Activated T-helper 2 cell treated with anti-CD3 and anti-CD28 coated beads, Interferon-gamma antibody, Interleukin-2, Interleukin-4, amounts not matched to agents 10 μg/mL and 5 μg/mL and 100 μg/mL, durations not matched to agents 14 hours and 24 hours and 36 hours (primary cell): ENCODE data around the gene IQSEC1. TPM values are rescaled to one million over a fixed set of nuclear protein-coding genes. Genes with fewer than 3 reads are reported as not detected.

Source experiments
- DNase-seq: peaks from one replicate; pipeline ENCODE4 v3.0.0; 2021; ENCODE audit warnings: low spot score
- H3K27ac Mint-ChIP-seq: one replicate; pipeline ENCODE4 v1.8.0; 2021; ENCODE audit warnings: mixed read lengths
- H3K27me3 Mint-ChIP-seq: one replicate; pipeline ENCODE4 v1.8.0; 2021; ENCODE audit warnings: low read depth, mixed read lengths
- H3K36me3 Mint-ChIP-seq: one replicate; pipeline ENCODE4 v1.8.0; 2021; ENCODE audit warnings: low read depth, mixed read lengths
- H3K4me1 Mint-ChIP-seq: one replicate; pipeline ENCODE4 v1.8.0; 2021; ENCODE audit warnings: low read depth, mixed read lengths
- H3K4me3 Mint-ChIP-seq: one replicate; pipeline ENCODE4 v1.8.0; 2021; ENCODE audit warnings: low read depth, mild to moderate bottlenecking, moderate library complexity, mixed read lengths
- H3K9me3 Mint-ChIP-seq: one replicate; pipeline ENCODE4 v1.8.0; 2021; ENCODE audit warnings: mixed read lengths
- intact Hi-C: fragments of 100-400 bp; cut with micrococcal nuclease; formaldehyde crosslinking; loops from one replicate; pipeline ENCODE4 v1.15.1; 2023
- total RNA-seq: library from RNA; stranded (reverse); gene quantifications from 2 replicates; pipeline ENCODE4 v1.2.3, GENCODE V29; 2022

The IQSEC1 gene
- total RNA-seq, 1 donor from 2014 or later: 28.1 TPM

DNA sequence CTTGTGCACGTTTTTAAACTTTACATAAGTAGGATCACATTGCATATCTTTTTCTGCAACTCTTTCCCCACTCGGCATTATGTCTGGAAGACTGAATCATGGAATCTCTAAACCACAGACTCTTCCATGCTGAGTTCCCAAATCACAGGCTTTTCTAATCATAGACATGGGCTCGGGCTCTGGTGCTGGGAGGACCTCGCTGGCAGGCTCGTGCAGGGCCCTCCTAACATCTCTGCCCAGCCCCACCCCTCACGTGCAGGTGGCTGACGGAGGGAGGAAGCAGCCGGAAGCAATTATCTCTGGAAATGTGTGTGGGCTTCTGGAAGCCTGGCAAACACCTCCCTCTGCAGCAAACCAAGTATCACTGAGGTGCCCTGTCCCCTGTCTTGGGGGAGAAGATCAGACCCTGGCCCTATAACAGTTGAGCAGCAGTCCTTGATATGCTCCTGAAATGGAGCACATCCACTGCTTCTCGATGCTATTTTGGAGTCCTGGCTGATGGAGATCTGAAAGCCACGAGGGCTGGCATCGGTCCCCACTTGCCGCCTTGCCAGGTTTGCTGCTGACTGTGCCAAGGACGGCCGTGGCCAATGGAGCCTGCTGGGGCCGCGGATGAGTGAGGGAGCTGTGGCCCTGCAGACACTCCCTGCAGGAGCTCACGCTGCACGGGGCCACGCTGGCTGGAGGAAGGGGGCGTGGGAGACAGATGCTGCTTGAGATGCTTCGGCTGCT is 4.4 kb upstream of the IQSEC1 start:
- no peak overlapping the region for H3K27ac Mint-ChIP-seq
- intact Hi-C loops: no loop called here
- DNase-seq: no peak
- H3K27me3 Mint-ChIP-seq: peaks cover 36% of the 10 kb centered on the region
- no peaks in the 10 kb centered on the region for H3K36me3 Mint-ChIP-seq
- H3K4me3 Mint-ChIP-seq: no peak overlapping the region
- H3K9me3 Mint-ChIP-seq: no peaks in the 10 kb centered on the region
- H3K4me1 Mint-ChIP-seq: peaks cover 12% of the 10 kb centered on the region

DNA sequence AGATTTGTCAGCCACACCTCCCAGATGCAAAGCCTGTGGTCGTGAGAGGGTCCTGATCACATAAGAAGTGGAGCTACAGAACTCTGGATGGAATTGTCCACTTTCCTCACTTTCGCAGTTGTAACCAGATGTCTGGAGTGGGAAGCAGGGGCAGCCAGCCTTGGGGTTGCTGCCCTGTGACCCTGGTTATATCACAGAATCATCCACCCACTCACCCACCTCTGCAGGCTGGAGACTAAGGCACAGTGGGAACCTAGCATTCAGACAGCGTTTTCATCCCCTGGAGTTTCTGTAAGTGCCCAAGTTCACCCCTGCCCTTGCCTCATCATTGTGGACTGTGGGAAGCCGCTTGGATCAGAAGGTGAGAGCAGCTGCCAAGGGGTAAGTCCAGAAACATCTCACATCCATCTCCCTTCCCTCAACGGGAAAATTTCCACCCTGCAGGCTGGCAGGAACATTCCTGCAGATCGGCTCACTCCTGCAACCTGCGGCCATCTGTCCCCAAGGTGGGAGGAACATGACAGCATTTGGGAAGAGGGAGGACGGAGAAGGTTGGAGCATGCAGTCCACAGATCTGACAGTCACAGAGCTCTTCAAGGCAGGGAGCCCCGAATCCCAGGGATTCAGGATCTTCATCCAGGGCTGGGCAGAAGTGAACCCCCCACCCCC is 2.9 kb upstream of the IQSEC1 start:
- Mint-ChIP-seq H3K4me1 (peaks cover 15% of the 10 kb centered on the region), H3K27me3 (peaks cover 36% of the 10 kb centered on the region), H3K4me3 (no peak overlapping the region), H3K9me3 (no peaks in the 10 kb centered on the region), H3K36me3 (no peaks in the 10 kb centered on the region), H3K27ac (no peak overlapping the region)
- intact Hi-C loops: no loop called here
- DNase-seq: no peak

GRCh38 chr3:13075318-13075717 is 2.1 kb upstream of the IQSEC1 start:
- peaks cover 22% of the 10 kb centered on the region for H3K4me1 Mint-ChIP-seq
- H3K9me3 Mint-ChIP-seq: no peaks in the 10 kb centered on the region
- H3K36me3 Mint-ChIP-seq: no peaks in the 10 kb centered on the region
- peaks cover 36% of the 10 kb centered on the region for H3K27me3 Mint-ChIP-seq
- no peak overlapping the region for H3K4me3 Mint-ChIP-seq
- no peak for DNase-seq
- intact Hi-C loops: no loop called here
- no peak overlapping the region for H3K27ac Mint-ChIP-seq

GRCh38 chr3:13074006-13074375 is 762 bp upstream of the IQSEC1 start:
- Mint-ChIP-seq H3K27me3 (peaks cover 30% of the 10 kb centered on the region), H3K27ac (no peak overlapping the region), H3K36me3 (no peaks in the 10 kb centered on the region), H3K9me3 (no peaks in the 10 kb centered on the region), H3K4me3 (peak overlapping the region; percentile 45), H3K4me1 (peaks cover 35% of the 10 kb centered on the region)
- no peak for DNase-seq
- intact Hi-C loops: no loop called here

GRCh38 chr3:13072600-13073325 is 466 bp downstream of the IQSEC1 start:
- Mint-ChIP-seq H3K9me3 (no peaks in the 10 kb centered on the region), H3K27me3 (peaks cover 30% of the 10 kb centered on the region), H3K27ac (peak overlapping the region; percentile 69), H3K4me1 (peaks cover 36% of the 10 kb centered on the region), H3K4me3 (peak overlapping the region; percentile 85), H3K36me3 (no peaks in the 10 kb centered on the region)
- no peak for DNase-seq
- intact Hi-C loops: no loop called here

DNA sequence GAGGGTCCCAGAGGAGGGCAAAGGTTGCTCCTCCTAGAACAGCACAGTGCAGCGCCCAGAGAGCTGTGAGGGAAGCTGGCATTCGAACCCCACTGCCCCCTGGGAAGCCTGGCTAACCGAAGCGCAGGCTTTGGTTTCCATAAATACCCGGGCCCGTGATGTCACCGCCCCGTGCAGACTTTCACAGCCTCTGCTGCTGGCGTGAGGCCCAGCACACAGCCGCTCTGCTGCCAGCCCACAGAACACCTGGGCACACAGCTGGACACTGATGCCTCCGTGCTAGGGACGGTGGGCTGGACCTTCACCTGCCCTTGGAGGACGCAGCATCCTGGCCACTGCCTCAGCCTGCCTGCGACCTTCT is 1.0 kb downstream of the IQSEC1 start:
- peaks cover 37% of the 10 kb centered on the region for H3K4me1 Mint-ChIP-seq
- peaks cover 27% of the 10 kb centered on the region for H3K27me3 Mint-ChIP-seq
- DNase-seq: no peak
- no peaks in the 10 kb centered on the region for H3K36me3 Mint-ChIP-seq
- peak overlapping the region; percentile 85 for H3K4me3 Mint-ChIP-seq
- no peak overlapping the region for H3K27ac Mint-ChIP-seq
- no peaks in the 10 kb centered on the region for H3K9me3 Mint-ChIP-seq
- intact Hi-C loops: no loop called here

DNA sequence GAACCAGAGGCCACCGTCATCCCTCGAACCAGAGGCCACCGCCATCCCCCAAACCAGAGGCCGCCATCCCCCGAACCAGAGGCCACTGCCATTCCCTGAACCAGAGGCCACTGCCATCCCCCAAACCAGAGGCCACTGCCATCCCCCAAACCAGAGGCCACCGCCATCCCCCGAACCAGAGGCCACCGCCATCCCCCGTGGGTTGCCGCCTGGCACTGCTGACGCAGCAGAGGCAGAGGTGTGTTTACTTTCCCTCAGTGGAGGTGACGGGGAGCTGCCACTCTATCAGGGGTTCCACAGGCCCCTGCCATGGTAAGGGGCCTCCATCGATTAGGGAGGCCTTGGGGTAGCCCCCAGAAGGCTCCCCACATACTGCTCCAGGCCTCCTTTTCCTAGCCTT is 1.5 kb downstream of the IQSEC1 start:
- H3K27ac Mint-ChIP-seq: no peak overlapping the region
- peaks cover 26% of the 10 kb centered on the region for H3K27me3 Mint-ChIP-seq
- DNase-seq: no peak
- no peaks in the 10 kb centered on the region for H3K36me3 Mint-ChIP-seq
- H3K4me1 Mint-ChIP-seq: peaks cover 39% of the 10 kb centered on the region
- intact Hi-C loops: no loop called here
- no peaks in the 10 kb centered on the region for H3K9me3 Mint-ChIP-seq
- peak overlapping the region; percentile 1 for H3K4me3 Mint-ChIP-seq

GRCh38 chr3:13070391-13071070 is 2.7 kb downstream of the IQSEC1 start:
- Mint-ChIP-seq H3K27ac (peak overlapping the region; percentile 87), H3K36me3 (no peaks in the 10 kb centered on the region), H3K9me3 (no peaks in the 10 kb centered on the region), H3K27me3 (peaks cover 18% of the 10 kb centered on the region), H3K4me3 (peak overlapping the region; percentile 6), H3K4me1 (peaks cover 42% of the 10 kb centered on the region)
- no peak for DNase-seq
- intact Hi-C loops: no loop called here

DNA sequence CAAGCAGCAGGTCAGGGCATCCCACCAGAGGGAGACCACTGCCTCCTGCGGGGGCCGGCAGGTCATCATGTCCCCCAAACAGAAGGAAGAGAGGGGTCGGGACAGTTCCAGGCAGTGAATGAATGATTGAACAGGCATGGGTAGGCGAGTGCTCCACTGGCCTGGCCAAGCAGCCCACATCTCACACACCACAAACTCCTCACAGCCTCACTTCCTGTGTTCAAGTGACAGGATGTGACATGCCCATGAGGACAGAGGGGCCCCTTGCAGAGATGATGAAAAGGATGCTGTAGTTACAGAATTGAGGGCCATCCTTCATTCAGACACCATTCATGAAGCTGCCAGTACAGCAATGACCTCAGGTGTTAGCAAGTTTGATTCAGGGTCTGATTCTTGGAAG is 3.7 kb downstream of the IQSEC1 start:
- Mint-ChIP-seq H3K9me3 (no peaks in the 10 kb centered on the region), H3K4me1 (peaks cover 44% of the 10 kb centered on the region), H3K27ac (peak overlapping the region; percentile 87), H3K27me3 (peaks cover 8% of the 10 kb centered on the region), H3K4me3 (peak overlapping the region; percentile 13), H3K36me3 (no peaks in the 10 kb centered on the region)
- DNase-seq: peak; percentile 59
- intact Hi-C loops: loop anchor here (1.0 kb wide), 1 partner anchor 57 kb away; no protein-coding TSS in a partner anchor

DNA sequence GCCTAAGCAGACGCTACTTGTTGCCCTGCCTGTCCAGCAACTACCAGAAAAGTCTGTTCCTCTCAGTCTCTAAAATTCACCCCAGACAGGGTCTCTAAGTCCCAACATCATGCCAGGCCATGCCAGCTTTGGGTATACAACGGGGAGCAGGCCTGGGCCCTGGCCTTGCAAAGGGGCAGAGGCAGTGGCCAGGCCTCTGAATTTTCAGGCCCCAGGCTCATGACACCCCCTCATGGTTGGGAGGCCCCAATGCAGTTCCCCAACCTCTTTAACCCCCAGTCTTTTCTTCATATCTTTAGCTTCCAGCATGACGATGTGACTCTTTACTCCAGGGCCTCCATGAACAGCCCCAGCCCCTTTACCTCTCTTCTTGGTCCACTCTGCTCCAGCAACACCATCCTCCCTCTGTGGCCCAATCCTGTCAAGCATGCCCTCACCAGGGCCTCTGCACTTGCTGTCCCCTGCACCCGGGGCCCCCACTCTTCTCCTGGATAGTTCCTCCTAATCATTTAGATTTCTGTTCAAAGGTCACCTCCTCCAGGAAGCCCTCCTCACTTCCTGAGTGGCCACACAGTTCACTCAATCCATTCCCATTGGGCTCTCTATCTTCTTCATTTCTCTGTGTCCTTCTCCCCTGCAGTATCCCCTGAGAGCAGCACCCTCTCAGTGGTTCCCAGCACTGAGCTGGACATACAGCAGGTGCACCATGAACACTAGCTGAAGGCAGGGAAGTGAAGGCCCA is 4.8 kb downstream of the IQSEC1 start:
- Mint-ChIP-seq H3K27ac (peak overlapping the region; percentile 47), H3K9me3 (no peaks in the 10 kb centered on the region), H3K27me3 (no peaks in the 10 kb centered on the region), H3K4me1 (peaks cover 41% of the 10 kb centered on the region), H3K4me3 (no peak overlapping the region), H3K36me3 (no peaks in the 10 kb centered on the region)
- no peak for DNase-seq
- intact Hi-C loops: loop anchor here (1.0 kb wide), 1 partner anchor 56 kb away; no protein-coding TSS in a partner anchor

DNA sequence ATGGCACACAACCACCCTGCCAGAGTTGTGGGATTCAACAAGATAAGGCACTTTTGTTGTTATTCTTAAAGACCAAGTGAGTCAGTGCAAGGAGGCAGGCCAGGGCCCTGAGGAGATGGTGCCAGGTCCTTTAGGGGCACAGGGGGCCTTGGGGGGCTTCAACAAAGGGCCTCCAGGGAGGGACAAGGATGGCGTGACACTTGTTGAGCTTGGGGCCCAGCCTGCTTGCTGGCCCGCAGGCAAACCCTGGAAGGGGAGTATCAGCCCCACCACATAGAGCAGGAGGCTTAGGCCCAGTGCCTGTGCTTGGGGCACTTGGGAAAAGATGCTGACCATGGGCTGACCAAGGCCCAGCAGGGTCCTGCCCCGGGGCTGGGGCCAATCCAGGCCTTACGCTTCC is 5.5 kb downstream of the IQSEC1 start:
- intact Hi-C loops: no loop called here
- Mint-ChIP-seq H3K36me3 (no peaks in the 10 kb centered on the region), H3K27ac (peak overlapping the region; percentile 33)

DNA sequence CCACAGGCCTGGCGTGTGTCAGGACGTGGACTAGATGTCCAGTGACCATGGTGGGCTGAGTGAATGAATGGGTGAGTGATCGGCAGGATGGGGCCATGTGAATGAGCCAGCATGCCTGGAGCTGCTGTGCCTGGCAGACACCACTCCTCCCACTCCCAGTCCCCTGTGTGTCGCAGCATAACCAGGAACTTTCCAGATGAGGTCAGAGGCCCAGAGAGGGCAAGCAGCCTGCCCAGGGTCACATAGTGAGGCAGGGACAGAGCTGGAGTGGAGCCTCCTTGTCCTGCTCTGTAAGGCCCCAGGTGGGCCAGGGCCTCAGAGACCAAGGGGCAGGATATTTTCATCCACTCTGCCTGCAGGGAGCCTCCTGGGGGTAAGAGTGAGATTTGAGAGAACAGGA is 6.4 kb downstream of the IQSEC1 start:
- Mint-ChIP-seq H3K4me1 (peaks cover 40% of the 10 kb centered on the region), H3K36me3 (no peaks in the 10 kb centered on the region), H3K27ac (peak overlapping the region; percentile 58), H3K27me3 (no peaks in the 10 kb centered on the region), H3K9me3 (no peaks in the 10 kb centered on the region), H3K4me3 (no peak overlapping the region)
- DNase-seq: no peak
- intact Hi-C loops: no loop called here

More for the DNA sequence above, 5.5 kb downstream of the IQSEC1 start:
- H3K27me3 Mint-ChIP-seq: no peaks in the 10 kb centered on the region
- H3K4me1 Mint-ChIP-seq: peaks cover 40% of the 10 kb centered on the region
- no peaks in the 10 kb centered on the region for H3K9me3 Mint-ChIP-seq
- no peak overlapping the region for H3K4me3 Mint-ChIP-seq
- DNase-seq: no peak
